Right kidney (tissue), 9 donors: Measurements from ENCODE around the gene SCYGR1.
A peak's percentile ranks its signal among the peaks of the same experiment; 100 is the strongest.
"Not testable (repeated sequence)": the region's sequence is repeated elsewhere in the genome, so short reads cannot be mapped to it uniquely, and the experiment has no call there.

ENCODE experiments used
- DNase-seq: peaks from one replicate; pipeline ENCODE4 v3.0.0-alpha.2; 2016
- long read RNA-seq, 8 donors: transcript quantifications; one replicate each; lab custom pipeline, GENCODE V29; 2026

Gene SCYGR1, protein sequence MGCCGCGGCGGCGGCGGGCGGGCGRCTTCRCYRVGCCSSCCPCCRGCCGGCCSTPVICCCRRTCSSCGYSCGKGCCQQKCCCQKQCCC
- long read RNA-seq, donor 1 = 0 reads
- long read RNA-seq, donor 2 = 0 reads
- long read RNA-seq, donor 3 = 0 reads
- long read RNA-seq, donor 4 = 0 reads
- long read RNA-seq, donor 5 = 0 reads
- long read RNA-seq, donor 6 = 0 reads
- long read RNA-seq, donor 7 = 0 reads
- long read RNA-seq, donor 8 = 0 reads

DNA sequence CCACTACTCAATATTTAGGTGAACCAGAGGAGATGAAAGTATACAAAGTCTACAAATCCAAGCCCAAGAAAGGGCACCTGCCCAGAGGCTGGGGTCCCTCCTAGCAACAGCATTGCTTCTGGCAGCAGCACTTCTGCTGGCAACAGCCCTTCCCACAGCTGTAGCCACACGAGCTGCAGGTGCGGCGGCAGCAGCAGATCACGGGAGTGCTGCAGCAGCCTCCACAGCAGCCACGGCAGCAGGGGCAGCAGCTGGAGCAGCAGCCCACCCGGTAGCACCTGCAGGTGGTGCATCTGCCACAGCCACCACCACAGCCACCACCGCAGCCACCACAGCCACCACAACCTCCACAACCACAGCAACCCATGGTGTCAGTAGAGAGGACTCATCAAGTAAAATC lies at the start of gene SCYGR1:
Gene SCYGR1 (minus strand): TSS at position 367 of the 400 bp plus-strand sequence. CDS start 0 bp downstream, at position 367.
- not testable (repeated sequence) for DNase-seq

DNA sequence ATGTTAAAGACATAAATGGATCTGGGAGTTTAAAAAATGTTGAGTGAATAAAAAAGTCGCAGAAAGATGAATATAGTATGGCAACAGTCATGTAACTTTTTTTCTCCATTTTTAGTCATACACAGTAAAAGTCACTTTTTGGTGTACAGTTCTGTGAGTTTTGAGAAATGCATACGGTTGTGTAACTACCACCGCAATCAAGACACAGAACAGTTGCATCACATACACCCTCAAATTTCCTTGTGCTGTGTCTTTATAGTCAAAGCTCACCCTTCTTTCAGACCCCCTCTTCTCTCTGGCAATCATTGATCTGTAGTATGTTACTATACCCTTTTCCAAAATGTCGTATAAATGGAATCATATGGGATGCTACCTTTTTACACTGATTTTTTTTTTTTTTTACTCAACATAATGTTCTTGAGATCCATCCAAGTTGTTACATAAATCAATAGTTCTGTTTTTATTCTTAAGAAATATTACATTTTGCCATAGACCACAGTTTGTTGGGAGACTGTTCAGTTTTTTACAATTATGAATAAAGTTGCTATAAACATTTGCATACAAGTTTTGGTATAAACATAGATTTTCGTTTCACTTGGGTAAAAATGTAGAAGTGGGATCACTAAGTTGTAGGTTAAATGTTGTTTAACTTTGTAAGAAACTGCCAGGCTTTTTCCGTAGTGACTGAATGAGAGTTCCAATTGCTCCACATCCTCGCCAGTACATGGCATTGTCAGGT lies 48.9 kb upstream of the SCYGR1 start:
- DNase-seq = no peak

DNA sequence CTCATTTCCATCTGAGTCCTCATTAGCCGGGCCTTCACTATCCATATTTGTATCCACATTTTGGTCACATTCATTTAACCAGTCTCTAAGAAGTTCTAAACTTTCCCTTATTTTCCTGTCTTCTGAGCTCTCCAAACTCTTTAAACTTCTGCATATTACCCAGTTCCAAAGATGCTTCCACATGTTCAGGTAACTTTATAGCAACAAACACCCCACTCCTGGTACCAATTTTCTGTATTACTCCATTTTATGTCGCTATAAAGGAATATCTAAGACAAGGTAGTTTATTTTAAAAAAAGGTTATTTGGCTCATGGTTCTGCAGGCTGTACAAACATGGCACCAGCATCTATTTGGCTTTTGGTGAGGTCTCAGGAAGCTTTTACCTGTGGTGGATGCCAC lies 45.4 kb upstream of the SCYGR1 start:
- no peak for DNase-seq

DNA sequence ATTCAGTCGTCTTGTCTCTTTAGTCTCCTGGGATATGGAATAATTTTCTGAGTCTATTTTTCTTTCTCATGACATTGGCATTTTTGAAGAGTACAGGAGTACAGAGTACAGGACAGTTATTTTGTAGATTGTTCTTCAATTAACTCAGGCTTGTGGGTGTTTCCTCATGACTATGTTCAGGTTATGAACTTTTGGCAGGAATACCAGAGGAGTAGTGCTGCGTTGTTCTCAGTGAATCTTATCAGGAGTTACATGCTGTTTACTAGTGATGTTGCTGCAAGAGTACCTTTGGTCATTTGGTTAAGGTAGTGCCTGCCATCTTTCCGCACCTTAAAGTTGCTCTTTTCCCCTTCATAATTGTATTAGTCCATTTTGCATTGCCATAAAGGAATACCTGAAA lies 42.9 kb upstream of the SCYGR1 start:
- no peak for DNase-seq

DNA sequence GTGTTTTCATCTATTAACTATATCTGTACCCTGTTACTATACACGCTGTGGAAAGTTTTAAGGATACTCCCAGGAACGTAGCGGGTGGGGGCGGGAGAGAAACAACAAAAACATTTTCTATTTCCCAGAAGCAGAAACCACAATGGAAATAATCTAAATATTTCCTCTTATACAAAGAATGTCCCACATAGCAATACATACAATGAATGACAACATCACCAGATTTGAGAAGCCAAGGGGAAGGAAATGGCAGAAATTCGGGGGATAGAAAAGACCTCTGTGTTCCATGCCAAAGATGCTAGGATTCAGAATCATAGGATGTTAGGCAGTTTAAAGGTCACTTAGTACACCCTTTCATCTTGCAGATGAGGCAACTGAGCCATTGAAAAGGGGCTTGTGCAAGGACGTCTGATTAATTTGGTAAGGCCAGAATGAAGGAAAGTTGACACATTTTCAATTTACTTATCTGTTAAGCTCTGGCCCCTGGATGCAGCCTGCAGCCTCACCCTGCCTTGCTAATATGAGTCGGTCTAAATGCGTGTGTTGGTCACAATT lies 41.1 kb upstream of the SCYGR1 start:
- DNase-seq = no peak

DNA sequence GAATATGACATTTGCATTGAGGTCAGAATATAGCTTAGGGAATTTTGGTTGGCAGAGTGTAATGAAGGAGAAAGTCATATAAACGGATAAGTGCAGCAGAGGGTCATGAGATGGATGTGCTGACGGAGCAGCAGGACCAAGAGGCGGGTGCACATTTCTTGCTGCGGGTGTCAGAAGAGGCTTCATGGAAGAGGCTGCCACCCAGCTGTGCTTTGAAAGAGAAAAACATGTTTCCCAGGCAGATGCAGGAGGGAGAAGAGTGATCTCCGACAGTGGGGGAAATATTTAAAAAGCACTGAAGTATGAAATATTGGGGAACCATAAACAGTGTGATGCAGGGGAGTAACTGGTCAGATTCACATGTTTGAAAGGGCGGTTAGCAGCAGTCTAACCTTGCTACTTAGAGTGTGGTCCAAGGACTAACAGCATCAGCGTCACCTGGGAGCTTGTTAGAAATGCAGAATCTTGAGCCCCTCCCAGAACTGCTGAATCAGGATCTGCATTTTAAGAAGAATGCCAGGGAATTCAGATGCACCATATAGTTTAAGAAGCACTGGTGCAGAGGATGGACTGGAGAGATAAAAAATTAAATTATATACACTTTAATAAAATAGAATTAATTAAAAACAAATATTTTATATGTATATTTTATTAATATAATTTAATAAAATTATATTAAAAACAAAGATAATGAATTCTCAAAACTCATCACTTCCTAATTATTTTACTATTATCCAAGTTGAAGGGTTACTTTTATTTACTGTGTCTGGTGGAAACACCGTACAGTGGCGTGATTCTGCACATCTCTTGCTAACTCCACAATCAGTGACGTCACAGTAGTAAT lies 36.1 kb upstream of the SCYGR1 start:
- no peak for DNase-seq

DNA sequence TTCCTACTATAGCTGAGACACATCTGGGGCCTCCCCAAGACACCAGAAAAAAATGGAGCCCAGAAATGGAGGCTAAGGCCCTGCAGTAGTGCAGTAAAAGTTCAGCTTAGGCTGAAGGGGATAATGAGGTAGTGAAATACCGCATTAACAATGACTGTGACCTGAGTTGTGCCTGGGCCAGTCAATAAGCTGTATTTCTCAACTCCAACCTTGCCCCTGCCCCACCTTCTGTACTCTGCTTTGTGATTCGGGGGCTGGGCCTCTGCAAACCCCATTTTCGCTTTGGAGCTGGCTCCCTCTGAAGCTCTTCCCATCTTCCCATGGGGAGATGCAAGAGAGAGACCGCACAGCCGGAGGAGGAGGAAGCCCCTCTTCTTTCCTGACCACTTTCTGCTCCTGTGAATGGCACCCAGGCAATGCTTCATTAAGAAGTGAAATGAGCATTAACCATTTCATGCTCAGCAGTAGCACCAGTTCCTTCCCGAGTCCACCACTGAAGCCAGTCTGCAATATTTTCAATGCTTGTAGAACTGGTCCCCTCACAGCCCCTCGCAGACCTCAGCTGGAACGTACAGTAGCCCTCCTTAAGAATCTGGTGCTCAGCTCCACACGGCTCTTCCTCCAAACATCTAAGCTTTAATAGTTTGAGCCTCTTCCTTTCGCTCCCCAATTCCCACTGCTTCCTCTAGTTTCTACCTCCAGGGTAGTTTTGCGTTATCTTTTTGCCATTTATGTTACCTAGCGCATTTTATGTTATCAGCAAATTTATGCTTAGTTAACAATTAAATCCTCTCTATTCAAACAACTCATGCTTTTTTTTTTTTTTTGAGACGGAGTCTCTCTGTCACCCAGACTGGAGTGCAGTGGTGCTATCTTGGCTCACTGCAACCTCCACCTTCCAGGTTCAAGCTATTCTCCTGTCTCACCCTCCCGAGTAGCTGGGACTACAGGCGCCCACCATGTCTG lies 32.6 kb upstream of the SCYGR1 start:
- no peak for DNase-seq

DNA sequence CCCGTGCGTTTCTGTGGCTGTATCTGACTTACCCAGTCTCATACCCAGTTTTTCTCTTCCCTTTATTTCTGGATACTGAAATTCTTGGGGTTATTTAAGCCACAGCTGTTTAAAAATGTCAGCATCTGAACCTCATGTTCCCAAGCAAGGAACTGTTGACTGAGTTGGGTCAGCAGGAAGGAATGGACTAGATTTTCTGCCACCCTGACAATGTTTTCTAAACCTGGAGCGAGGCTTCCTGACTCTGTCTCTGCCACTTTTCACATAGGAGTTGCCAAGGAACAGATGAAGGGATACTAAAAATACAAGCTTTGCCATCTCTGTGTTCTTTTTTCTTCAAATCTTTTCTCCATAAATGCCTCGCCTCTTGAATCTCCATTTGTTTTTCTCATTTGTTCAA lies 29.0 kb upstream of the SCYGR1 start:
- DNase-seq = no peak

DNA sequence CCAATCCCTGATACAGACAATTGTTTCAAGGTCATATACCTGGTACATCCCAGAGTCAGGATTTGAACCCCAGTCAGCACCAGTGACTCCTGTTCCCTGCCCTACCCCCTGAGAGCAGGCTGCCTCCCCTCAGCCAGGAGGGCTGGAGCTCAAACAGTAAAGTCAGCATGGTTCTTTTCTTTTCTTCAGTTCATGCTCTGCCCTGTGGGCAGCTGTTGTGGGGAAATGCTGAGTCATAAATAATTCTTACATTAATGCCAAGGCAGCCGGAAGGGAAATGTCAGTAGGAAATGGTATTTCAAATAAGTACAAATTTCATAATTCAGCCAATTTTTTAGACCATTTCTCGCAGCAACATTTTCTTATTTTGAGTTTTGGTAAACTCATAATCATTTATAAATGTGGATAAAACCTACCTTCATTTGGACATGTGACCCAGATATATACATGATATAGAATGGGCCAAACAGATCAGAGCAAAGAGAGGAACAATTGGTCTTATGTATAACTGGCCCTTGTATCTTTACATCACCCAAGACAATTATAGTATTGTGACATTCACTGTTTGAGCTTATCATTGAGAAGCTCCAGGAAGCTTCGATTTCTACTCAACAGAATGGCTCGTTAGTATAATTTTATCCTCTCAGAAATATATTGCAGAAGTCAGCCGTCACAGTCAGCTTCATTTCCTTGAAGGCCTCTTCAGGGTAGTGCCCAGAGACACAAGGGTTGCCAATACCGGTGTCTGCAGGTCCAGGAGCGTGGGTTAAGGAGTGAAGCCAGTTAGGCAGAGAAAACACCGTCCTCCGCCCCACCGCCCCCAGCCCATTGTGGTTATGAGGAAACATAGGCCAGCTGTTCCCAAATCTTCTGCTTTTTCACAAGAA lies 28.0 kb upstream of the SCYGR1 start:
- DNase-seq = no peak

DNA sequence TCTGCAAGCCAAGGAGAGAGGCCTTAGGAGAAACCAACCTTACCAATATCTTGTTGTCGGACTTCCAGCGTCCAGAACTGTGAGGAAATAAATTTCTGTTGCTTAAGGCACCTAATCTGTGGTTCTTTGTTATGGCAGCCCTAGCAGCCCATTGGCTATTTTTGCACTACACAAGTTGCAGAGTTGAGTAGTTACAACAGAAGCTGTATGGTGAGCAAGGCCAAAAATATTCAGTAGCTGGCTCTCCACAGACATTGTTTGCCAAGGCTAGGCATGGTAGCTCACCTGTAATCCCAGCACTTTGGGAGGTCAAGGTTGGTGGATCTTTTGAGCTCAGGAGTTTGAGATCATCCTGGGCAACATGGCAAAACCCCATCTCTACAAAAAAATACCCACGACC lies 27.1 kb upstream of the SCYGR1 start:
- no peak for DNase-seq

DNA sequence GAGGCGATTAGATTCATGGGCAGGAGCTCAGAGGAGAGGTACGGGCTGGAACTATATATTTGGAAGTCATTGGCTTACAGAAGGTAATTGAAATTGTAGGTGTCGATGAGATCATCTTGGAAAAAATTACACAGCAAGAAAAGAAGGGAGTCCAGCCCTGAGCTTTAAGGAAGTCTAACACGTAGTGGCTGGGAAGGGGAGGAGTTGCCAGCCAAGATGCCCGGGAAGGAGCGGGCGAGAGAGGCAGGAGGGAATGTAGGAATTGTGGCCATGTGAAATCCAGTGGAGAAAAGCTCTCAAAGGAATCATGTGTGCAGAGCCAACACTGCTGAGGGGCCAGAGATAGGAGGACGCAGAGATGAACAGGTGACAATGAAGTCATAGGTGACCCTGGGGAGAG lies 25.6 kb upstream of the SCYGR1 start:
- DNase-seq = no peak

DNA sequence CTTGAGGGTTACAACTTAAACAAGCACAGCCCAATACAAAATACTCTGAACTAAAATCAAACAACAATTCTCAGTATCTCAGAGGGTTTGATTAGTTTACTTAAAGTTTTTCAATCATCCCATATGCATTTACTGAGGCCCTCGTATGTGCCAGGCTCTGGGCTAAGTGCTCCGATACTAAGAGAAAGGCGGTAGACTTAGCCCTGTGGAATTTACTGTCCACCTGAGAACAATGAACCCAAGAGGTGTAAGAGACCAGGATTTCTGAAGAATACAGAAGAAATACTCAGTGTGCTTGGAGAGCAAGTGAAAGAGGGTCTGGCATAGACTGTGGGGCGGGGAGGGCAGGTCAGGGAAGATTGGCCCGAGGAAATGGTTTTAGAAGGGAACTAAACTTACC lies 25.1 kb upstream of the SCYGR1 start:
- no peak for DNase-seq

DNA sequence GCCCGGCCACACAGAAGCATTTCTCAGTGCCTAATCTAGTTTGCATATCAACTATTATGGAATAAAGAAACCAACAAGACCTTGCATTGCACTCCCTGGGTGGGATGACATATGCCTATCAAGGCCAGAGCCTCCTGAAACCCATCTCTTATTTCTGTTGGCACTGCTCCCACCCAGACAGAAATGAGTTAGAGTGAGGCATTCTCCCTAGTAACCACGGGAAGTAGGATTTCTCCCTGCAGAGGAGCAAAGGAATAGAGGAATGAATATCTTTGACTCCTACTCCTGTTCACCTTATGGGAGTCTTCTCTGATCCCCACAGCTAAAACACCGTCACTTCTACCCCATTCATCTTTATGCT lies 24.2 kb upstream of the SCYGR1 start:
- no peak for DNase-seq

DNA sequence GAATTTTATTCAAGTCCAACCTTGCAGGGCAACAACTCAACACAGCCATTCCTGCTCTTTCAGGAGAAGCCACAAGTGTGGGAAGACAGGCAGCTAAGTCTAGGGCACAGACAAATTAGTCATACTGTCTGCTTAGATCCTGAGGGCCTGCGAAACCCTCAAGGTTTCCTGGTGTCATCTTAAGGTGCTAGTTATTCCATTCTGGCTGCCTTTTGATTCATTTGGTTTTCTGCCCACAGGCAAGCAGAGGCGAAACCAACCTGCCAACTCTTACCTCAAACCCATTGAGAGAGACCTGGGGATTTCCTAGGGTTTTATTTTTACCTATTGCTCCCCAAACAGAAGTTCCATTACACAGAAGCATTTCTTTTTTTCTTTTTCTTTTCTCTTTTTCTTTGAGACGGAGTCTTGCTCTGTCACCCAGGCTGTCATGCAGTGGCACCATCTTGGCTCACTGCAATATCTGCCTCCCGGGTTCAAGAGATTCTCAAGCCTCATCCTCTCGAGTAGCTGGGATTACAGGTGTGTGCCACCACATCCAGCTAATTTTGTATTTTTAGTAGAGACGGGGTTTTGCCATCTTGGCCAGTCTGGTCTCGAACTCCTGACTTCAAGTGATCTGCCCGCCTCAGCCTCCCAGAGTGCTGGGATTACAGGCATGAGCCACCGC lies 23.7 kb upstream of the SCYGR1 start:
- DNase-seq = no peak

DNA sequence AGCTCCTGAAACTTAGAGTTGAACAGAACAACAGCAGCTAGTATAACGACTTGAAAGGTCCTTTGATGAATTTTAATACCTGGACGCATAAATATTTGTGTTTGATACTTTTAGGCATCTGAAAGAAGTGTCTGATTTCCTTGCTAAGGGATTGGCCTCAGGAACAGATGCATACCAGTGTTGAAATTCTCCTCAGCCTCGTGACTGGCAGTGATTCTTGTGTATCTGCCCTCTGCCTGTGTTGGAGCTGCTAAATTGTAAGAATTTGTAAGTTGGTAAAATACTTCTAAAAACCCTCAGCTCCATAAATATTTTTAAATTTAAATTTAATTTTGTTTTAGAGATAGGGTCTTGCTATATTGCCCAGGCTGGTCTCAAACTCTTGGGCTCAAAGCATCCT lies 22.4 kb upstream of the SCYGR1 start:
- no peak for DNase-seq

DNA sequence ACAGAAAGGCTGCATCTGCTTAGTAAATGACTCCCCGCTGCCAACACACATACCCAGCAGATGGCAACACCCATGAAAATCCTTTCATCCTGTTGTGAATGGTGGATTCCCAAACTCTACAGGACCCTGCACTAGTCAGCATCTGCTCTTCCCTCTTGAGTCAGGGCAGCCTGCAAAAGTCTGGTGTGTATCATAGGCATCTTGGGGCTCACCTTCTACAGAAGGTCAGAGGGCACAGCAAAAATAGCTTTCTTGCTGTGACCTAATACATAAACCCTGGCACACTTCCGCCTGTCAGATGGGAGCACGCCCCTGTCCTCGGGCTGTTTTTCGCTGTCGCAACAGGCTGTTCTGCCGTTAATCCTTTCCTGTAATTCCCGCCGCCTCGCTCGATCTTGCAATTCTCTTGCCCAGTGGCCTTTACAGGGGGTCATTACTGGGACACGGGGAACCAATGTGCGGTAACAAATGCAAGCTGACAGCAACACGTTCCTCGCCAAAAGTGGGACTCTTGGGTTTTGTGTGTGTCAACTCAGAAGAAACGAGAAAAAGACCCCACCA lies 19.9 kb upstream of the SCYGR1 start:
- DNase-seq = no peak

DNA sequence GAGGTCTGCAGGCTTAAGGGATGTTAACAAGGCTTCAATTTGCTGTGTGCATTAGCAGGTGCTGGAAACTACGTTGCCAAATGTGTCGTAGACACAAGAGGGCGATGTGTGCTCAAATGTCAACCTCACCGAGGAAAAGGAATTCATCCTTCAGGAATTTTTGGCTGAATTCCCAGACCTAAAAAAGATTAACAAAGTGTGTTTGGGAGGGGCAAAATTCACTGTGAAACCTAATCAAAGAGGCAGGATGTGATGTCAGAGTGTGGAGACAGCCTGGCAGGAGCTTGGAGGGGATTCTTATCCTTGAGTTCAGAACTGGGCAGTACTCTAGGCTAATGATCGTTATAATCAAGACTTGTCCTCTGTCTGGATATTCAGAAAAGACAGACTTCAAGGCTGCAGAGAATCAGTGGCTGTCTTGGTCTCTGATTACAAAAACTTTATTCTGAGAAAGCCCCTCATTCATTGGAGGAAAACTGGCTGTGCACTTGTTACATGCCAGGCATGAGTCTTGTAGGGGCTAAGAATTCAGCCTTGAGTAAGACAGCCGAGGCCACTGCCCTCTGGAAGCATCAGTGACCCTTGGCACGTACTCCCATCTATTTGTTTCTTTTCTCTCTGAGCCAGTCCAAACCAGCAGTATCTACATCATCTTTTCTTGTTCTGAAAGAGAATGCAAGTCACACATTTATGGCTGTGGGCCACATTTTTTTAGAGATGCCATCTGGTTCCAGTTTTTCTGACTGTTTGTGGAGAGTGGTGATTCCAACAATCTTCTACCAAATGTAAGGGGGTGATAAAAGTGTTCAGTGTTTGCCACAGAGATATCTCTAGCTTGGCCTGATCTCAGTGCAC lies 18.7 kb upstream of the SCYGR1 start:
- DNase-seq = peak; percentile 63

DNA sequence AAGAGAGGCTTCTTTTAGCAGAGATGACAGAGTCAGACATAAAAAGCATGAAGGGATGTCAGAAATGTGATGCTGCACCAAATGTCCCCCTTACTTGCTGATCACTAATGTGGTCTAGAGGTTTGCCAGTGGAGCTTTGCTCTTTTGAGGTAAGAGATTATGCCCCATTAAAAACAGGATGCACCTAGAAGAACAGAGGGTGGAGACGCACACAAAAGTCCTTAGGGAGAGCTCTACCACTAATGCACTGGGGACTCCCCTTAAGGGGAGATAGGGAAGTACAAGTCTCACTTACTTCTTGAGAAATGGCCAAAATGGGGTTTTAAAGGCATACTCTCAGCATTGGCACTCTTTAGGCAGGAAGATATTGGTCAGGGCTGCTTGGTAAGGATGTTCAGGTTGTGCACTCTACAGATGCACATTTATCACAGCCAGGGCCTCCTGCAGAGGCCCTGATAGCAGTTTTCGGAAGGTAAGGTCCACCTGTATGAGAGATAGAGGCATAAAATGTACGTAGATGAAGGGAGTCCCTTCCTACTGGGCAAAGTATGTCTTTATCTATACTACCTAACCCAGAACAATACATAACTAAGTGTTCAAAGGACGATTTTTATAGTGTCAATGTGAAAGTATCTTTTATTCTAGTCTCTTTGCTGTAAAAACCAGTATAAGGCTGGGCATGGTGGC lies 17.0 kb upstream of the SCYGR1 start:
- DNase-seq = no peak
